GM23248 (cell line): ENCODE results near the gene POC1A. TPM values are rescaled to one million over a fixed set of nuclear protein-coding genes. Genes with fewer than 3 reads are reported as not detected.

Experiments
- DNase-seq: peaks from one replicate; pipeline ENCODE4 v3.0.0-alpha.2; 2015
- H2AFZ ChIP-seq: fragments of 200-600 bp; sonication (generic); 2 replicates; pipeline ENCODE4 v1.6.1; 2016; ENCODE audit warnings: antibody characterized with exemption
- H3F3A ChIP-seq: fragments of 200-600 bp; sonication (generic); 2 replicates; pipeline ENCODE4 v1.6.1; 2016; ENCODE audit warnings: mild to moderate bottlenecking, antibody characterized with exemption, mixed run types; ENCODE audit not compliant: insufficient read depth
- H3K27ac ChIP-seq: fragments of 200-600 bp; sonication (generic); 2 replicates; pipeline ENCODE4 v1.5.1; 2016; ENCODE audit warnings: mild to moderate bottlenecking
- H3K27me3 ChIP-seq: fragments of 200-600 bp; sonication (generic); replicated peaks from 2 replicates; pipeline ENCODE4 v1.6.1; 2016; ENCODE audit warnings: mild to moderate bottlenecking; ENCODE audit not compliant: insufficient read depth
- H3K36me3 ChIP-seq: fragments of 200-600 bp; sonication (generic); 2 replicates; pipeline ENCODE4 v1.6.1; 2016; ENCODE audit warnings: low read depth, mild to moderate bottlenecking
- H3K4me1 ChIP-seq: fragments of 200-600 bp; sonication (generic); 2 replicates; pipeline ENCODE4 v1.6.1; 2016; ENCODE audit warnings: mild to moderate bottlenecking; ENCODE audit not compliant: insufficient read depth
- H3K4me2 ChIP-seq: fragments of 200-600 bp; sonication (generic); one replicate; pipeline ENCODE4 v1.6.1; 2016; ENCODE audit warnings: mild to moderate bottlenecking; ENCODE audit not compliant: unreplicated experiment
- H3K4me3 ChIP-seq: fragments of 200-600 bp; sonication (generic); 2 replicates; pipeline ENCODE4 v1.5.1; 2016; ENCODE audit warnings: mild to moderate bottlenecking
- H3K79me2 ChIP-seq: fragments of 200-600 bp; sonication (generic); 2 replicates; pipeline ENCODE4 v1.6.1; 2016; ENCODE audit warnings: mild to moderate bottlenecking; ENCODE audit not compliant: insufficient read depth
- H3K9ac ChIP-seq: fragments of 200-600 bp; sonication (generic); 2 replicates; pipeline ENCODE4 v1.6.1; 2016; ENCODE audit warnings: mild to moderate bottlenecking
- H3K9me2 ChIP-seq: fragments of 200-600 bp; sonication (generic); 2 replicates; pipeline ENCODE4 v1.6.1; 2016; ENCODE audit warnings: mixed run types, mild to moderate bottlenecking, moderate library complexity; ENCODE audit not compliant: insufficient read depth
- H3K9me3 ChIP-seq: fragments of 200-600 bp; sonication (generic); one replicate; pipeline ENCODE4 v1.6.1; 2017; ENCODE audit warnings: low read depth
- H4K20me1 ChIP-seq: fragments of 200-600 bp; sonication (generic); 2 replicates; pipeline ENCODE4 v1.6.0; 2016; ENCODE audit not compliant: insufficient read depth
- EZH2 ChIP-seq: fragments of 200-600 bp; sonication (generic); IDR thresholded peaks from 2 replicates; pipeline ENCODE4 v1.6.1; 2018; ENCODE audit warnings: antibody characterized with exemption, mild to moderate bottlenecking; ENCODE audit not compliant: insufficient read depth, poor library complexity, severe bottlenecking
- EZH2phosphoT487 ChIP-seq: fragments of 200-600 bp; sonication (generic); IDR thresholded peaks from 2 replicates; pipeline ENCODE4 v1.6.1; 2018; ENCODE audit warnings: antibody characterized with exemption, moderate library complexity, mild to moderate bottlenecking, low read depth; ENCODE audit not compliant: insufficient read depth
- WGBS, 2 experiments: methylation state at CpG; one replicate each; pipeline ENCODE4 v1.1.6; 2015 to 2017; ENCODE audit warnings: low lambda C conversion rate in 2 of 2, low coverage in 1 of 2; ENCODE audit errors: missing lambda C conversion rate in 2 of 2; 5-methylcytosine and 5-hydroxymethylcytosine counted together
- in situ Hi-C: fragments of 300-500 bp; cut with MboI; formaldehyde crosslinking; loops from 2 replicates; pipeline ENCODE4 v1.15.0; 2020
- polyA plus RNA-seq: library from polyadenylated mRNA; unstranded; fragments of >200 nt; fragmentation: Nextera tagmentation; extraction: Ambion mirVana; gene quantifications from 2 replicates; pipeline ENCODE4 v1.2.1, GENCODE V29; 2016
- total RNA-seq: library from RNA; depleted of rRNA; stranded (reverse); fragments of >200 nt; shearing (Covaris generic); gene quantifications from 2 replicates; pipeline ENCODE4 v1.2.3, GENCODE V29; 2014

The POC1A gene
- total and polyA plus RNA-seq, 2 experiments from 2014 or later: 5.2 to 11.0 TPM

DNA sequence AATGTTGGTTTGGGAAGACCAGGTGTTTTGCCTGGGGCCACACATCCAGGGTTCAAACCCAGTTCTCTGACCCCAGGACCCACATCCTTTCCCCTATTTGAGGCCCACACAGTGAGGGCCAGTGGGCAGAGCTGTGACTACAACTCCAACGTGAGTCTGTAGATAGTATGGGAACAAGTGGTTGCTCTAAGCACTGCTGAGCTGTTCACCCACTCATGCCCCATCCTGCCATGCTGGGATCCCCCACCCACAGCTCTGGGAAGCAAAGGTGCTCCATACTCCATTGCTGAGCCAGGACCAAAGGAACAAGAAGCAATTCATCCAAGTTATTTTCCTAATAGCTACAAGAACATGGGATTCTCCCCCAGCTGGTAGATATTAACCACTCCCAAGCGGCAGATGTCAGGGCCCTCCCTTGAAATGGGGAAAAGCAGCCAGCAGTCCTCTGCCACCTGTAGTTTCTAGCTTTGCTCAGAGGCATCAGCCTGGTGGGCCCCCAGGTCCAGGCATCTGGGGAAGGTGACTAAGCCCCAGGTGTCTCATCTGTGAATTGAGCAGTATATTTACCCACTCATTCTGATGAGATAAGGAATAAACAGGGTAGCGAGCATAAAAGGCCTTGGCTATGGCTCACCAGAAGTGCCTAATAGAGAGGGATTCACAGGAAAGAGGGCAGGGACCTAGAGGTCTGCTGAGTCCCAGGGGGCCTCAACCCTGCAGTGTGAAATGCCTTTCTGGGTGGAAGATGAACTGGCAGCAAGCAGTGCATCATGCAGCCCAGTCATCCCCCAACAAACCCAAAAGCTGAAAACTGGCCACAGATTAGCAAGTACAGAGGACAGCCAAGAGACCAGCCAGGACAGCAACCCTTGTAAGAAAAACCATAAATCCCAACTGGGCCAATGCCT is 33.4 kb downstream of the POC1A start:
- Histone ChIP-seq H3K9ac (no peak overlapping the region), H3K9me2 (no peaks in the 10 kb centered on the region), H4K20me1 (no peaks in the 10 kb centered on the region), H3K9me3 (no peaks in the 10 kb centered on the region), H3F3A (no peaks in the 10 kb centered on the region), H3K36me3 (no peaks in the 10 kb centered on the region), H3K4me2 (no peak overlapping the region), H3K4me1 (peaks cover 7% of the 10 kb centered on the region), H3K4me3 (no peak overlapping the region), H3K27ac (no peak overlapping the region), H3K79me2 (no peaks in the 10 kb centered on the region), H2AFZ (0 out of 2 replicates have a peak overlapping the region, but pooled peaks have one; percentile 51), H3K27me3 (no peaks in the 10 kb centered on the region)
- WGBS, 2 experiments: 64 to 72% methylated on average over 3 of the region's 3 CpGs
- in situ Hi-C loops: no loop called here
- peak; percentile 42 for DNase-seq
- TF ChIP-seq EZH2 (no peak), EZH2phosphoT487 (no peak)

DNA sequence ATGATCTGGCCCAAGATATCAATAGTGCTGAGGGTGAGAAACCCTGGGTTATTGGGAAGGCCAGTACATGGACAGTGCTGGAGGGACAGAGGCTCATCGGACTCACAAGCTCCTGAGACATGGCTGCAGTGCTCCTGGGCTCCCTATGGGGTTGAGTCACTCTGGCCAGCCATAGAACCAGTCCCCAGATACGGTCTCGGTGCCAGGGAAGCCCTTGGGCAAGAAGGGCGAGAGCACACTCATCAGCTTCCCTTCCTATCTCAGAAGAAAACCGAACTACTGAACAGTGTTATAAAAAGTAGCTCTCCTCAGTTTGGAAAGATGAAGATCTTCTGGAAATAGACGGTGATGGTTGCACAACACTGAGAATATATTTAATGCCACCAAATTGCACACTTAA is 34.4 kb downstream of the POC1A start:
- Histone ChIP-seq H4K20me1 (no peaks in the 10 kb centered on the region), H3K4me1 (peaks cover 7% of the 10 kb centered on the region), H3K36me3 (no peaks in the 10 kb centered on the region), H3K9me3 (no peaks in the 10 kb centered on the region), H3K27ac (no peak overlapping the region), H3K4me3 (no peak overlapping the region), H3F3A (no peaks in the 10 kb centered on the region), H3K4me2 (no peak overlapping the region), H2AFZ (no peak overlapping the region), H3K9me2 (no peaks in the 10 kb centered on the region), H3K79me2 (no peaks in the 10 kb centered on the region), H3K27me3 (no peaks in the 10 kb centered on the region), H3K9ac (no peak overlapping the region)
- no peak for DNase-seq
- TF ChIP-seq EZH2 (no peak), EZH2phosphoT487 (no peak)
- 95% methylated on average over 6 of the region's 6 CpGs for WGBS, 2 experiments
- in situ Hi-C loops: loop anchor here (10.0 kb wide), 1 partner anchor 115 kb away; no protein-coding TSS in a partner anchor

DNA sequence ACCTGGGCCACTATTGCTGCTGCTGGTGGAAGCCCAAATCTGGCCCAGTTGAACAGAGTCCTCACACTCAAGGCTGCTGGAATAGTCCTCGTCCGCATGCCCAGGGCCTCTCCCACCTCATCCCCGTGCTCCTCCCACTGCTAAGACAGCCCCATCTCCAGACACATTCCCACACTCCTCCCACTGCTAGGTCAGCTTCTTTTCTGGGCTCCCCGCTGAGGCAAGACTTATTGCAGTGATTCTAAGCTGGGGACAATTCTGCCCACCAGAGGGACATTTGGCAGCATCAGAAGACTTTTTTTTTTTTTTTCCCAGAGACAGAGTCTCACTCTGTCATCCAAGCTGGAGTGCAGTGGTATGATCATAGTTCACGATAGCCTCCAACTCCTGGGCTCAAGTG is 35.1 kb downstream of the POC1A start:
- Histone ChIP-seq H3K27me3 (no peaks in the 10 kb centered on the region), H2AFZ (no peak overlapping the region), H3K4me1 (peaks cover 7% of the 10 kb centered on the region), H3F3A (no peaks in the 10 kb centered on the region), H3K4me2 (no peak overlapping the region), H3K27ac (no peak overlapping the region), H3K9ac (no peak overlapping the region), H3K9me3 (no peaks in the 10 kb centered on the region), H3K4me3 (no peak overlapping the region), H3K36me3 (no peaks in the 10 kb centered on the region), H3K9me2 (no peaks in the 10 kb centered on the region), H4K20me1 (no peaks in the 10 kb centered on the region), H3K79me2 (no peaks in the 10 kb centered on the region)
- TF ChIP-seq EZH2: no peak
- no peak for TF ChIP-seq EZH2phosphoT487
- in situ Hi-C loops: loop anchor here (10.0 kb wide), 1 partner anchor 114 kb away; no protein-coding TSS in a partner anchor
- 97 to 99% methylated on average over 5 of the region's 5 CpGs for WGBS, 2 experiments
- no peak for DNase-seq

DNA sequence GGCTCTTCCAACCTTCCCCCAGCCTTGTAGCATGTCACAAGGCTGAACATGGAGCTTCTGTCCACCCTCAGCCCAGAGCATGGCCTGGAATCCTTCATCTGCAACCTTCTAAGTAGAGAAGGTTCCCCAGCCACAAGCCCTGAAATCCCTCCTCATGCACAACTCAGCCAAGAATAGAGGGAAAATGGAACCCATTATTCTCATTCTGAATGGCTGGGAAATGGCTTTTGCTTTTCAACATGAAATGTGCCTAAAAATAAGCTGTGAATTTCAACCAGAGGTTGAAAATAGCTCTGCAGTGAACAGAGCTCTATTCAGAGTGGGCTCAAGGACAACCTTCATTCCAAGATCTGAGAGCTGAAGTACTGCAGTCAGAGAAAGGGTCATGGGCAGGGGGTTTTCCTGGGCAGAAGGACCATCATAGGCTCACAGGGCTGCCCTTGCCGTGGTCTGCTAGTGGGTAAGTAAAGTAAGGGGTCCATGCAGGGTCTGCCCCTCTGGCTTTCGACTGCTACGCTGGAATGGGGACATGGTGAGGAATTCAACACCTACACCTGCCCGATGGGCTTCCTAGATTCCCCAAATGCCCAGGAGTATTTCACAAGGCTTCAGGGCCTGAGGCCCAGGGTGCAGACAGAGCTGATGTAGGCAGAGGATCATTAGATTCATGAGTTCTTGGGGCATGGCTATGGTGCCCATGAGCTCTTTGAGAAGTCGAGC is 35.9 kb downstream of the POC1A start:
- TF ChIP-seq EZH2: no peak
- H3K9me2 ChIP-seq: no peaks in the 10 kb centered on the region
- H2AFZ ChIP-seq: no peak overlapping the region
- no peak overlapping the region for H3K9ac ChIP-seq
- in situ Hi-C loops: loop anchor here (10.0 kb wide), 1 partner anchor 114 kb away; no protein-coding TSS in a partner anchor
- H3K36me3 ChIP-seq: no peaks in the 10 kb centered on the region
- no peaks in the 10 kb centered on the region for H3K79me2 ChIP-seq
- H4K20me1 ChIP-seq: no peaks in the 10 kb centered on the region
- H3K4me2 ChIP-seq: no peak overlapping the region
- no peaks in the 10 kb centered on the region for H3F3A ChIP-seq
- no peaks in the 10 kb centered on the region for H3K9me3 ChIP-seq
- 99% methylated on average over 5 of the region's 5 CpGs for WGBS, 2 experiments
- no peaks in the 10 kb centered on the region for H3K27me3 ChIP-seq
- H3K27ac ChIP-seq: no peak overlapping the region
- H3K4me3 ChIP-seq: no peak overlapping the region
- H3K4me1 ChIP-seq: peaks cover 7% of the 10 kb centered on the region
- no peak for DNase-seq
